HepG2 (cell line): ENCODE data around the gene SGCD. TPM values are rescaled to one million over a fixed set of nuclear protein-coding genes. Genes with fewer than 3 reads are reported as not detected.

ENCODE experiments used
- ATAC-seq: fragments of 200-7000 bp; cut with Tn5 transposase; 3 replicates; pipeline ENCODE4 v1.9.1; 2020; ENCODE audit warnings: mild to moderate bottlenecking, moderate library complexity
- BruUV-seq: library from RNA; stranded (reverse); fragments of 400-500 nt; replicated peaks from 2 replicates; lab custom pipeline; 2021; lab: Mats Ljungman, UMichigan
- CTCF ChIA-PET: fragments of 300-600 bp; formaldehyde crosslinking; extraction: SDS; loops from one replicate; lab custom pipeline; 2021; ENCODE audit warnings: low total read pairs, inconsistent platforms, low intra/inter-chr PET ratio; lab: Yijun Ruan, JAX
- POLR2A ChIA-PET: fragments of 350-600 bp; sonication (Branson Sonifier 250); formaldehyde crosslinking; loops from one replicate; lab custom pipeline; 2020; ENCODE audit warnings: antibody characterized with exemption, inconsistent platforms; lab: Yijun Ruan, JAX
- DNase-seq: peaks from one replicate; pipeline ENCODE4 v3.0.0-alpha.2; 2015; ENCODE audit warnings: low spot score
- FAIRE-seq: peaks from 3 replicates; lab custom pipeline; 2011; peaks lifted over from hg19 to GRCh38; lab: Jason Lieb, UNC
- H2AFZ ChIP-seq: one replicate; pipeline ENCODE4 v1.6.1; 2011; ENCODE audit warnings: low read length, inconsistent platforms
- H3K27ac ChIP-seq: fragments of 300-600 bp; 3 replicates; pipeline ENCODE4 v1.8.0; 2011; ENCODE audit warnings: mixed run types, mild to moderate bottlenecking, mixed read lengths, low read length, inconsistent platforms; ENCODE audit not compliant: insufficient read depth; ENCODE audit errors: extremely low read length
- H3K27me3 ChIP-seq, 2 experiments: fragments of 200-600 bp in 1 of 2; 2 replicates in 1 of 2; 3 replicates in 1 of 2; pipeline versions ENCODE4 v1.6.0 to v1.8.0; 2011; ENCODE audit warnings: low read length in 2 of 2, mild to moderate bottlenecking in 2 of 2, moderate library complexity in 2 of 2, inconsistent platforms in 1 of 2; ENCODE audit not compliant: insufficient read depth in 2 of 2, control insufficient read depth in 1 of 2
- H3K36me3 ChIP-seq, 2 experiments: fragments of 200-600 bp in 1 of 2; replicated peaks in 1 of 2; 2 replicates in 1 of 2; 3 replicates in 1 of 2; pipeline versions ENCODE4 v1.5.1 to v1.8.0; 2011; ENCODE audit warnings: low read length in 2 of 2, inconsistent platforms in 1 of 2; ENCODE audit not compliant: insufficient read depth in 2 of 2, control insufficient read depth in 1 of 2
- H3K4me1 ChIP-seq: 2 replicates; pipeline ENCODE4 v1.5.1; 2012; ENCODE audit warnings: low read length, inconsistent platforms; ENCODE audit not compliant: insufficient read depth
- H3K4me2 ChIP-seq: 2 replicates; pipeline ENCODE4 v1.6.0; 2011; ENCODE audit warnings: low read depth, low read length, inconsistent platforms
- H3K4me3 ChIP-seq, 3 experiments: fragments of 200-600 bp in 1 of 3; sonication (generic), shearing (Covaris generic) in 1 of 3; replicated peaks in 1 of 3; 2 replicates each; pipeline ENCODE4 v1.5.1; 2011 to 2016; ENCODE audit warnings: low read length in 3 of 3, inconsistent platforms in 2 of 3, low read depth in 2 of 3, mild to moderate bottlenecking in 2 of 3, control low read depth in 1 of 3, mixed read lengths in 1 of 3; ENCODE audit not compliant: insufficient read depth in 1 of 3
- H3K79me2 ChIP-seq: one replicate; pipeline ENCODE4 v1.6.1; 2011; ENCODE audit warnings: low read length, inconsistent platforms; ENCODE audit not compliant: insufficient read depth
- H3K9ac ChIP-seq: 2 replicates; pipeline ENCODE4 v1.6.0; 2011; ENCODE audit warnings: mild to moderate bottlenecking, low read depth, low read length, inconsistent platforms; ENCODE audit not compliant: insufficient read depth
- H3K9me3 ChIP-seq: 2 replicates; pipeline ENCODE4 v1.5.1; 2012; ENCODE audit warnings: mild to moderate bottlenecking, low read length
- H4K20me1 ChIP-seq: 2 replicates; pipeline ENCODE4 v1.6.0; 2011; ENCODE audit warnings: inconsistent platforms, mild to moderate bottlenecking, low read length, moderate library complexity; ENCODE audit not compliant: insufficient read depth
- ARNT ChIP-seq: fragments of 450-650 bp; IDR thresholded peaks from 2 replicates; pipeline ENCODE4 v1.6.1; 2017
- HHEX ChIP-seq: IDR thresholded peaks from 2 replicates; pipeline ENCODE4 v1.6.1; 2016; ENCODE audit warnings: control low read depth
- NCOA5 ChIP-seq: sonication (generic); formaldehyde crosslinking; IDR thresholded peaks from 2 replicates; pipeline ENCODE4 v1.4.0; 2020; ENCODE audit warnings: missing genetic modification reagents
- PAWR ChIP-seq: sonication (generic); formaldehyde crosslinking; IDR thresholded peaks from 2 replicates; pipeline ENCODE4 v1.4.0; 2020; ENCODE audit warnings: missing genetic modification reagents, mild to moderate bottlenecking, borderline replicate concordance
- PHF8 ChIP-seq: sonication (generic); formaldehyde crosslinking; IDR thresholded peaks from 2 replicates; pipeline ENCODE4 v1.5.0; 2020; ENCODE audit warnings: missing genetic modification reagents
- PTBP1 ChIP-seq: fragments of 200-400 bp; formaldehyde crosslinking; IDR thresholded peaks from 2 replicates; pipeline ENCODE4 v1.6.1; 2018; ENCODE audit warnings: low read length, low read depth; ENCODE audit not compliant: poor library complexity, severe bottlenecking
- SRSF9 ChIP-seq: fragments of 200-400 bp; formaldehyde crosslinking; IDR thresholded peaks from 2 replicates; pipeline ENCODE4 v1.6.1; 2018; ENCODE audit warnings: borderline replicate concordance, mild to moderate bottlenecking, low read depth, low read length; ENCODE audit not compliant: insufficient read depth, poor library complexity, severe bottlenecking
- STAT5B ChIP-seq: sonication (generic); formaldehyde crosslinking; IDR thresholded peaks from 2 replicates; pipeline ENCODE4 v1.4.0; 2020; ENCODE audit warnings: missing genetic modification reagents
- ZFX ChIP-seq: sonication (generic); formaldehyde crosslinking; IDR thresholded peaks from 2 replicates; pipeline ENCODE4 v1.4.0; 2020; ENCODE audit warnings: mild to moderate bottlenecking, low read depth, missing genetic modification reagents, moderate library complexity
- ZMYM3 ChIP-seq: sonication (generic); formaldehyde crosslinking; IDR thresholded peaks from 2 replicates; pipeline ENCODE4 v1.5.1; 2020; ENCODE audit warnings: mild to moderate bottlenecking, missing genetic modification reagents
- ZNF274 ChIP-seq: sonication (generic); formaldehyde crosslinking; IDR thresholded peaks from 2 replicates; pipeline ENCODE4 v1.5.1; 2020; ENCODE audit warnings: mild to moderate bottlenecking, missing genetic modification reagents
- ZNF382 ChIP-seq: sonication (generic); formaldehyde crosslinking; IDR thresholded peaks from 2 replicates; pipeline ENCODE4 v1.5.0; 2020; ENCODE audit warnings: missing genetic modification reagents, mild to moderate bottlenecking, borderline replicate concordance
- ZNF446 ChIP-seq: sonication (generic); formaldehyde crosslinking; IDR thresholded peaks from 2 replicates; pipeline ENCODE4 v1.5.0; 2020; ENCODE audit warnings: mild to moderate bottlenecking, missing genetic modification reagents
- ZNF557 ChIP-seq: sonication (generic); formaldehyde crosslinking; IDR thresholded peaks from 2 replicates; pipeline ENCODE4 v1.4.0; 2020; ENCODE audit warnings: missing genetic modification reagents
- ZNF614 ChIP-seq: IDR thresholded peaks from 2 replicates; pipeline ENCODE4 v1.6.1; 2018; ENCODE audit warnings: missing biosample characterization, missing genetic modification reagents, inconsistent platforms, borderline replicate concordance
- ZNF850 ChIP-seq: sonication (generic); formaldehyde crosslinking; conservative IDR thresholded peaks from 2 replicates; pipeline ENCODE4 v1.9.0; 2021; ENCODE audit warnings: mild to moderate bottlenecking, missing genetic modification reagents
- WGBS: methylation state at CpG from one replicate; pipeline ENCODE4 v1.1.6; 2017; ENCODE audit warnings: low lambda C conversion rate; 5-methylcytosine and 5-hydroxymethylcytosine counted together
- in situ Hi-C: cut with HindIII; loops from 2 replicates; pipeline ENCODE4 v1.10.0; 2017; ENCODE audit warnings: low pct_unique_long_range_greater_than_20kb; ENCODE audit not compliant: extremely low pct_ligation_motif_present
- intact Hi-C: fragments of 100-400 bp; cut with micrococcal nuclease; formaldehyde crosslinking; loops from one replicate; pipeline ENCODE4 v1.10.0; 2022; ENCODE audit not compliant: unreplicated experiment
- polyA plus RNA-seq, 8 experiments: library from polyadenylated mRNA; depleted of rRNA in 3 of 8; stranded (reverse) in 7 of 8; unstranded in 1 of 8; fragments of >200 nt; fragmentation: Illumina TruSeq in 4 of 8; extraction: Trizol in 4 of 8; gene quantifications; 2 replicates each; pipeline versions ENCODE4 v1.2.1 to v1.2.3, GENCODE V29; 2011 to 2016; ENCODE audit warnings: low read depth in 4 of 8, missing spikeins in 1 of 8, mixed read lengths in 1 of 8; ENCODE audit not compliant: insufficient read depth in 1 of 8
- total RNA-seq, 5 experiments: library from RNA; depleted of rRNA; stranded (reverse); fragments of >200 nt; fragmentation: Illumina TruSeq; extraction: Trizol; gene quantifications; 2 replicates each; pipeline ENCODE4 v1.2.3, GENCODE V29; 2016; ENCODE audit warnings: low read depth in 1 of 5
- TF ChIP-seq, protein P1 (sequence below): sonication (generic); formaldehyde crosslinking; IDR thresholded peaks from 2 replicates; pipeline ENCODE4 v1.4.0; 2020; ENCODE audit warnings: missing genetic modification reagents, mild to moderate bottlenecking, borderline replicate concordance

Gene SGCD
- total and polyA plus RNA-seq, 2 of the 13 experiments (the other 11 are each of a cell fraction or from before 2014, with no cell fraction given), result not detected

- H2AFZ ChIP-seq, result no peak overlapping the region
- ATAC-seq, result no peak
- H4K20me1 ChIP-seq, result no peaks in the 10 kb centered on the region
Measured at GRCh38 chr5:156331845-156332244, 4.9 kb downstream of the SGCD start.

DNA sequence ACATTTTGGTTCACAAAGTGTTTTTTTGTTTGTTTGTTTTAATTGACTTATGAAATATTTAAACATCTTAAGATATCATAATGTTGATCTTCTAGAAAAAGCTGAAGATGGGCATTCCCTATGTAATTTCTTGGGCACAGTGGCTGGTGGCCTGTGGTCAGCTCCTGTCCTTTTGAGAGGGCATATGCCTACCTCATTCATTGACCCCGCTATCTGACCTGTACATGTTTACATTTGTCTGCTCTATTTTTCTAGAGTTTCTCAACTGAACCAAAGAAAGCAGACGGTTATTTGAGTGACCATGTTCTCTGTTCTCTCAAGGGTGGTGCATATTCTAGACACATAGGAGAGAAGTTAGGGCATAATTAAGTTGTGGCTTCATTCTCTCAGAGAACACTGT lies 5.3 kb downstream of the SGCD start:
- no peak for DNase-seq
- TF ChIP-seq ZNF382 (CRISPR knock-in tag), result no peak
- no peak for TF ChIP-seq ZNF557
- no peak for TF ChIP-seq ZNF446
- TF ChIP-seq, protein P1, sequence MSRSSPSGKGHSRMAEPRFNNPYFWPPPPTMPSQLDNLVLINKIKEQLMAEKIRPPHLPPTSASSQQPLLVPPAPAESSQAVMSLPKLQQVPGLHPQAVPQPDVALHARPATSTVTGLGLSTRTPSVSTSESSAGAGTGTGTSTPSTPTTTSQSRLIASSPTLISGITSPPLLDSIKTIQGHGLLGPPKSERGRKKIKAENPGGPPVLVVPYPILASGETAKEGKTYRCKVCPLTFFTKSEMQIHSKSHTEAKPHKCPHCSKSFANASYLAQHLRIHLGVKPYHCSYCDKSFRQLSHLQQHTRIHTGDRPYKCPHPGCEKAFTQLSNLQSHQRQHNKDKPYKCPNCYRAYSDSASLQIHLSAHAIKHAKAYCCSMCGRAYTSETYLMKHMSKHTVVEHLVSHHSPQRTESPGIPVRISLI (CRISPR knock-in tag), result no peak
- no peak for TF ChIP-seq ZFX (CRISPR knock-in tag)
- TF ChIP-seq ZNF614 (CRISPR knock-in tag), result no peak
- no peak for TF ChIP-seq PTBP1
- no peak for TF ChIP-seq ZMYM3 (CRISPR knock-in tag)
- no peak for TF ChIP-seq HHEX (CRISPR knock-in tag)
- no peak for TF ChIP-seq ARNT
- TF ChIP-seq ZNF850 (CRISPR knock-in tag), result no peak
- Histone ChIP-seq H3K9me3 (no peaks in the 10 kb centered on the region), H3K9ac (no peak overlapping the region), H3K36me3 (no peaks in the 10 kb centered on the region), H3K27ac (no peak overlapping the region), H3K79me2 (no peaks in the 10 kb centered on the region), H3K4me3 (no peak overlapping the region), H4K20me1 (no peaks in the 10 kb centered on the region), H2AFZ (no peak overlapping the region), H3K27me3 (no peaks in the 10 kb centered on the region), H3K4me2 (no peak overlapping the region), H3K4me1 (no peaks in the 10 kb centered on the region)
- CTCF ChIA-PET, result no interaction called here
- intact Hi-C loops, result no loop called here
- in situ Hi-C loops, result no loop called here
- no peak for FAIRE-seq
- no peak for ATAC-seq
- POLR2A ChIA-PET, result no interaction called here
- no TSS peak for BruUV-seq
- WGBS, result 0% methylated on average over 2 of the region's 2 CpGs

More at GRCh38 chr5:156331845-156332244, 4.9 kb downstream of the SGCD start:
- Histone ChIP-seq H3K4me3 (no peak overlapping the region), H3K9ac (no peak overlapping the region), H3K27me3 (0 out of 5 replicates have a peak, but pooled peaks cover 0 to 4% of the 10 kb centered on the region in 2 experiments), H3K4me2 (no peak overlapping the region), H3K9me3 (no peaks in the 10 kb centered on the region), H3K79me2 (no peaks in the 10 kb centered on the region), H3K36me3 (no peaks in the 10 kb centered on the region), H3K4me1 (no peaks in the 10 kb centered on the region), H3K27ac (no peak overlapping the region)
- DNase-seq, result no peak
- 32% methylated on average over 6 of the region's 6 CpGs for WGBS
- ChIA-PET CTCF (no interaction called here), POLR2A (no interaction called here)
- BruUV-seq, result no TSS peak
- TF ChIP-seq SRSF9, result no peak
- no peak for TF ChIP-seq NCOA5 (CRISPR knock-in tag)
- TF ChIP-seq STAT5B, result no peak
- TF ChIP-seq ZNF274 (CRISPR knock-in tag), result no peak
- no peak for TF ChIP-seq PAWR (CRISPR knock-in tag)
- no peak for TF ChIP-seq PHF8 (CRISPR knock-in tag)
- FAIRE-seq, result no peak
- intact Hi-C loops (no loop called here), in situ Hi-C loops (no loop called here)
